CD4-positive, alpha-beta T cell treated with Interleukin-4 for 4 hours (primary cell): ENCODE results near the gene ARHGAP32.
"Not testable (repeated sequence)": the region's sequence is repeated elsewhere in the genome, so short reads cannot be mapped to it uniquely, and the experiment has no call there.

ENCODE experiments used
- DNase-seq: peaks from one replicate; pipeline ENCODE4 v3.0.0-alpha.2; 2020

The ARHGAP32 gene

GRCh38 chr11:129195682-129196081, 3.6 kb upstream of the ARHGAP32 start:
- DNase-seq: no peak

GRCh38 chr11:129191649-129192048, 476 bp downstream of the ARHGAP32 start:
- DNase-seq: no peak

- no peak for DNase-seq
These were observed 2.0 kb downstream of the ARHGAP32 start for GRCh38 chr11:129190087-129190486.

- no peak for DNase-seq
These were observed 2.5 kb downstream of the ARHGAP32 start for GRCh38 chr11:129189646-129190045.

GRCh38 chr11:129185082-129185481, 7.0 kb downstream of the ARHGAP32 start:
- DNase-seq: not testable (repeated sequence)

GRCh38 chr11:129184581-129184980, 7.5 kb downstream of the ARHGAP32 start:
- no peak for DNase-seq

GRCh38 chr11:129167315-129167714, 24.8 kb downstream of the ARHGAP32 start:
- no peak for DNase-seq

- no peak for DNase-seq
These were observed 28.4 kb downstream of the ARHGAP32 start for GRCh38 chr11:129163714-129164164.

GRCh38 chr11:129157080-129157479, 35.0 kb downstream of the ARHGAP32 start:
- DNase-seq: not testable (repeated sequence)

GRCh38 chr11:129155745-129156144, 36.4 kb downstream of the ARHGAP32 start:
- no peak for DNase-seq

GRCh38 chr11:129148487-129148886, 43.6 kb downstream of the ARHGAP32 start:
- DNase-seq: no peak

- DNase-seq: no peak
These were observed 45.9 kb downstream of the ARHGAP32 start for GRCh38 chr11:129146191-129146590.

GRCh38 chr11:129145276-129145675, 46.8 kb downstream of the ARHGAP32 start:
- no peak for DNase-seq

GRCh38 chr11:129144256-129144655, 47.9 kb downstream of the ARHGAP32 start:
- DNase-seq: no peak

GRCh38 chr11:129143335-129143734, 48.8 kb downstream of the ARHGAP32 start:
- no peak for DNase-seq

GRCh38 chr11:129141748-129142523, 50.2 kb downstream of the ARHGAP32 start:
- no peak for DNase-seq

GRCh38 chr11:129131316-129131715, 60.8 kb downstream of the ARHGAP32 start:
- DNase-seq: no peak

GRCh38 chr11:129128881-129129620, 63.1 kb downstream of the ARHGAP32 start:
- not testable (repeated sequence) for DNase-seq

- no peak for DNase-seq
These were observed 73.1 kb downstream of the ARHGAP32 start for GRCh38 chr11:129119036-129119435.

GRCh38 chr11:129117595-129118350, 74.4 kb downstream of the ARHGAP32 start:
- DNase-seq: peak; percentile 47

- DNase-seq: no peak
These were observed 76.2 kb downstream of the ARHGAP32 start for GRCh38 chr11:129115652-129116586.

- no peak for DNase-seq
These were observed 82.4 kb downstream of the ARHGAP32 start for GRCh38 chr11:129109701-129110100.
